ENCODE measurements around the gene ECI1. TPM values are rescaled to one million over a fixed set of nuclear protein-coding genes. Genes with fewer than 3 reads are reported as not detected.

ECI1 gene
- total RNA-seq, 1 experiment from 2014 or later, result 95.4 TPM

GRCh38 chr16:2191446-2191706 is 60.0 kb downstream of the ECI1 start:
- no peak overlapping the region for H4K5ac ChIP-seq (ENCODE audit: insufficient read length, low read depth, low read length)
- Mint-ChIP-seq H3K36me3 (ENCODE audit: insufficient read depth in 1 of 3, low read depth in 3 of 3) (no peaks in the 10 kb centered on the region), H3K9me3 (no peaks in the 10 kb centered on the region), H3K27ac (no peak overlapping the region), H3K4me3 (no peak overlapping the region), H3K4me1 (peaks cover 4 to 6% of the 10 kb centered on the region in 2 experiments; a peak in 1 of 4 replicates), H3K27me3 (ENCODE audit: low read depth) (peaks cover 2% of the 10 kb centered on the region)
- H3K23me2 ChIP-seq (ENCODE audit: insufficient read length, low read depth, low read length, poor library complexity, severe bottlenecking), result peaks cover 7% of the 10 kb centered on the region
- no peak overlapping the region for H3K27ac ChIP-seq (ENCODE audit: insufficient read length, low read depth, low read length)
- no peak overlapping the region for H2BK12ac ChIP-seq (ENCODE audit: insufficient read length, low read depth, low read length)
- no peak overlapping the region for H4K91ac ChIP-seq (ENCODE audit: insufficient read length, low read depth, low read length)
- no peak overlapping the region for H3K4me2 ChIP-seq (ENCODE audit: insufficient read depth, insufficient read length, low read length)
- no peaks in the 10 kb centered on the region for H3K9me3 ChIP-seq (ENCODE audit: control insufficient read depth, low read depth, low read length)
- no peak overlapping the region for H3K14ac ChIP-seq (ENCODE audit: insufficient read depth, low read length)
- H3K4ac ChIP-seq (ENCODE audit: low read depth, low read length), result no peak overlapping the region
- no peak for DNase-seq
- no peaks in the 10 kb centered on the region for H3K27me3 ChIP-seq (ENCODE audit: insufficient read depth, low read length)
- H2AFZ ChIP-seq (ENCODE audit: low read length), result no peak overlapping the region
- no peak overlapping the region for H2BK5ac ChIP-seq (ENCODE audit: insufficient read length, low read length)
- no peak overlapping the region for H2BK120ac ChIP-seq (ENCODE audit: low read depth, low read length, poor library complexity, severe bottlenecking)
- no peak overlapping the region for H2BK15ac ChIP-seq (ENCODE audit: low read depth, low read length)
- WGBS (ENCODE audit: extremely low coverage, insufficient read length, low lambda C conversion rate), result no CpG with 5 or more reads among the region's 11 CpGs
- no peak overlapping the region for H3K18ac ChIP-seq (ENCODE audit: insufficient read length, low read depth, low read length)
- no peaks in the 10 kb centered on the region for H3K4me1 ChIP-seq (ENCODE audit: insufficient read depth, low read length)
- H3K79me1 ChIP-seq (ENCODE audit: insufficient read depth, low read depth, low read length, poor library complexity, severe bottlenecking), result no peaks in the 10 kb centered on the region
- H2AK5ac ChIP-seq (ENCODE audit: insufficient read length, low read length), result no peak overlapping the region
- H3T11ph ChIP-seq (ENCODE audit: low read length), result no peak overlapping the region
- no peak overlapping the region for H3K23ac ChIP-seq (ENCODE audit: insufficient read length, low read depth, low read length)
- no peak overlapping the region for H3K56ac ChIP-seq (ENCODE audit: insufficient read length, low read depth, low read length)
- no peak overlapping the region for H2BK20ac ChIP-seq (ENCODE audit: low read depth, low read length, poor library complexity, severe bottlenecking)
- H4K20me1 ChIP-seq (ENCODE audit: control insufficient read depth, insufficient read depth, insufficient read length), result no peaks in the 10 kb centered on the region
- no peaks in the 10 kb centered on the region for H3K79me2 ChIP-seq (ENCODE audit: insufficient read depth, low read length)
- H4K8ac ChIP-seq (replicated peaks; ENCODE audit: insufficient read length, low read depth, low read length), result no peak overlapping the region
- no peak overlapping the region for H3K9ac ChIP-seq (ENCODE audit: extremely low read depth, insufficient read length, low read length)
- no peak for TF ChIP-seq CTCF (conservative IDR thresholded peaks at IDR 0.05)
